CD4-positive, alpha-beta T cell treated with Interleukin-6 for 4 hours (primary cell): ENCODE measurements around the gene CATSPERZ.

Experiments
- DNase-seq: peaks from one replicate; pipeline ENCODE4 v3.0.0-alpha.2; 2020; ENCODE audit warnings: mixed read lengths

CATSPERZ gene

GRCh38 chr11:64342869-64343745 lies 42.9 kb downstream of the CATSPERZ start:
- no peak for DNase-seq

- DNase-seq = no peak
These were observed 43.8 kb downstream of the CATSPERZ start for GRCh38 chr11:64343767-64344559.

GRCh38 chr11:64344787-64345186 lies 44.6 kb downstream of the CATSPERZ start:
- DNase-seq = no peak

DNA sequence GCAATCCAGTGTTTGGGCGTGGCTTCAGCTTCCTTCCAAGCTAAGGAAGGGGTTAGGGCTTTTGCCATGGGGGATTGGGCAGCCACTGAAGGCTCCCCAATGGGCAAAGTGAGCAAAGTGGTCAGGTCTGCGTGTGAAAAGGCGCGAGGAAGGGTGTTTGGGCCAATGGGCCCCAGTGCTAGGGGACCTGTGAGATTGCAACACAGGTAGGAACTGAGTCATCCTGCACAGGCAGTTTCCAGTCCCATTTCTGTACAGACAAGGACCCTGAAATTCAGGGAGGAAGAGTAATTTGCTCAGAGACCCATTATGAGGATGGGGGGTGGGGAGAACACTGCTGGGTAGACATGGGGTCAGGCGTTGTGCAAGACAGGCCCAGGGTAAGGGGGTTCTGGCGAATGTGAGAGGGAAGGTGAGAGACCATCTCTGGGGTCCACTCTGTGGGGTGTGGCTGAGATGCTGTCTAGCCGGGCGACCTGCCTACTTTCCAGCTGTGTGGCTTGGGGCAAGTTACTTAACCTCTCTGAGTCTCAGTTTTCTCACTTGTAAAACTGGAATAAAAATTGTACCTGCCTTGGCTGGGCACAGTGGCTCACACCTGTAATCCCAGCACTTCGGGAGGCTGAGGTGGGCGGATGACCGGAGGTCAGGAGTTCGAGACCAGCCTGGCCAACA lies 47.2 kb downstream of the CATSPERZ start:
- no peak for DNase-seq

DNA sequence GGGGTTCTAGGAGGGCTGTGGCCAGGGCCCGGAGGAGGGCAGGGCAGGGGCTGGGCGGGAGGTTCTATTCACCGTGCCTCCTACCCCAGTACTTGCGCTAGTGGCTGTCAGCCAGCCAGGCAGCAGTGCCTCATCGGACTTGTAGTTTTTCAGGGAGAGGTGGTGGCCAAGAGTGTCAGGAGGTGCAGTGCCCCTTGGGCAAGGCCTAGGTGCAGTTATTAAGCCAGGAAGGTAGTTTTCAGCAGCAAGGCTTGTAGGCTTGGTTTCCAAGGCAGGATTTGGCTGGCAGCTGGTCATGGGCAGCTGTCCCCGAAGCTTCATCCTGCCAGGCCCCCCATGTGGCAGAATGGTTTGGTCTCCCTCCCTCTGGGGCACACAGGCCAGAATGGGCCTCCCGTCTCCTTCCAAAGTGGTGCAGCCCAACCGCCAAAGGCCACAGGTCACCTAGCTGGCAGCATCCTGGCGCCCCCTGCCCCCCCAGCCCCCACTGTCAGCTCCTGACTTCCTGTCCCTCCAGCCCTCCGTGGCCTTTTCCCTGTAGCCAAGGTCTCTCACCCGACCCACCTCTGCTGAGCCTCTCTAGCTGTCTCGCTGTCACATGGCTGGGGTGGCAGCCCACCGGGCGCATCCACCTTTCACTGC lies 48.3 kb downstream of the CATSPERZ start:
- DNase-seq = no peak

- no peak for DNase-seq
These were observed 48.8 kb downstream of the CATSPERZ start for GRCh38 chr11:64349025-64349387.

DNA sequence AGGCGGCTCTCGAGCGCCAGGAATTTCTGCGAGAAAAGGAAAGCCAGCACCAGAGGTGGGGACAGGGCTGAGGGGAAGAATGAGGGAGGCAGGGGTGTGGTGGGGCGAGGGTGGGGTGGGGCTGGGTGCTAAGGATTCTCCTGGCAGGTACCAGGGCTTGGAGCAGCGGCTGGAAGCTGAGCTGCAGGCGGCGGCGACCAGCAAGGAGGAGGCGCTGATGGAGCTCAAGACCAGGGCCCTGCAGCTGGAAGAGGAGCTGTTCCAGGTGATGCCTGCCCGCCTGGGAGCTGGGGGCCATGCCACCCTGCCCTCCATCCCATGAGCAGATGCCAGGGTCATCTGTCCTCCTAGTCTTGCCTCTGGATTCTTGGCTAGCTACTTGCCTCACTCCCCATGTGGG lies 49.2 kb downstream of the CATSPERZ start:
- no peak for DNase-seq

DNA sequence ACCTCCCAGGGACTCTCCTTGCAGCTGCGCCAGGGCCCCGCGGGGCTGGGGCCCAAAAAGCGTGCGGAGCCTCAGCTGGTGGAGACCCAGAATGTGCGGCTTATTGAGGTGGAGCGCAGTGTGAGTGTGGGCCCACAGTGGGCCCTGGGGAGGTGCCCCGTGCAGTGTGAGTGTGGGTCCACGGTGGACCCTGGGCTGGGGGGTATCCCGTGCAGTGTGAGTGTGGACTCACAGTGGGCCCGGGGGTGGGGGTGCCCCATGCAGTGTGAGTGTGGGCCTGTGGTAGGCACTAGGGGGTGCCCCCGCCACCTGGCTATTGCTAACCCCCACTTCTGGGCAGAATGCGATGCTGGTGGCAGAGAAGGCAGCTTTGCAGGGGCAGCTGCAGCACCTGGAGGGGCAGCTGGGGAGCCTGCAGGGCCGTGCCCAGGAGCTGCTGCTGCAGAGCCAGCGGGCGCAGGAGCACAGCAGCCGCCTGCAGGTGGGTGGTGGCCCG lies 51.0 kb downstream of the CATSPERZ start:
- no peak for DNase-seq

DNA sequence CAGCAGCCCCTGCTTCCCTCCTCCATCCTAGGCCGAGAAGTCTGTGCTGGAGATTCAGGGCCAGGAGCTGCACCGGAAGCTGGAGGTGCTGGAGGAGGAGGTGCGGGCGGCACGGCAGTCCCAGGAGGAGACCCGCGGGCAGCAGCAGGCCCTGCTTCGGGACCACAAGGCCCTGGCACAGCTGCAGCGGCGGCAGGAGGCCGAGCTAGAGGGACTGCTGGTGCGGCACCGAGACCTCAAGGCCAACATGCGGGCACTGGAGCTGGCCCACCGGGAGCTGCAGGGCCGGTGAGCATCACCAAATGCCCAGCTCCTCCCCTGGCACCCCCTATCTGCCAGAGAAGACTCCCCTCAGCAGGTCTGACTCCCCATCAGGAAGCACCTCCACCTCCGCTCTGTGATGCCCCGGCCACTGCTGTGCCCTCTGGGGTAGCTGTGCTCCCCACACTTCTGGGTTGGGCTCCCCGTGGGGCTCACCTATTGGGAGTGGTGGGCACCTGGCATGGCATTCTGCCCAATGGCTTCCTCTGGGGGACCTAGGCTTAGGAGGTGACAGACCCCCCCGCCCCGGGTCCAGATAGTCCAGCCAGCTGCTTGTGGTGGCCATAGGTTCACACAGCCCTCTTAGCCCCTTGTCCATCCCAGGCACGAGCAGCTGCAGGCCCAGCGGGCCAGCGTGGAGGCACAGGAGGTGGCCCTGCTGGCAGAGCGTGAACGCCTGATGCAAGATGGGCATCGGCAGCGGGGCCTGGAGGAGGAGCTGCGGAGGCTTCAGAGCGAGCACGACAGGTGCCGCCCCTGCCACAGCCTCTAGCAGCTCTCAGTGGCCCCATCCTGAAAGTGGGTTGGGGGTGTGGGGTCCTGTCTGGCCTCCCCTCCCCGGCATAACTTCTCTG lies 52.2 kb downstream of the CATSPERZ start:
- no peak for DNase-seq

DNA sequence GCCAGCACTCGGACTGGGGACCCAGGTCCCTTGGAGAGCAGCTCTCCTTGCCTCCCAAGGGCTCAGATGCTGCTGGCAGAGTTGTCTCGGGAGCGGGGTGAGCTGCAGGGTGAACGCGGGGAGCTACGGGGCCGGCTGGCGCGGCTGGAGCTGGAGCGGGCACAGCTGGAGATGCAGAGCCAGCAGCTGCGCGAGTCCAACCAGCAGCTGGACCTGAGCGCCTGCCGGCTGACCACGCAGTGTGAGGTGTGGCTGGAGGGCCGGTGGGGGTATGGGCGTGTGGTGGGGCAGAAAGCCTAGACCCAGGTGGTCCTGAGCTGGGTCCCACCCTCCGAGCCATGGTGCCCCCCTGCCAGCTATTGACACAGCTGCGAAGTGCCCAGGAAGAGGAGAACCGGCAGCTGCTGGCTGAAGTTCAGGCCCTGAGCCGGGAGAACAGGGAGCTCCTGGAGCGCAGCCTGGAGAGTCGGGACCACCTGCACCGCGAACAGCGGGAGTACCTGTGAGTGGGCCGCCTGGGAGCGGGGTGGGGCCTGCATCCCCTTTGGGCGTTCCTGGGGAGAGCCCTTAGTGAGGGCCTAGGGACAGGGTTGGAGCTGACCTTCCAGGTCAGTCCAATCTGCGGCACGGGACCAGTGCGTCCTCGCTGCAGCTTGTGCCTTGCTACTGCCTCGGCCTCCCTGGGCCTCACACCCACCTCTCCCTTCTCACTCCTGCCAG lies 53.0 kb downstream of the CATSPERZ start:
- DNase-seq = no peak

- no peak for DNase-seq
These were observed 53.8 kb downstream of the CATSPERZ start for GRCh38 chr11:64353715-64354506.
